Measurements from ENCODE around the gene DENND4C.
"Not testable (repeated sequence)": the region's sequence is repeated elsewhere in the genome, so short reads cannot be mapped to it uniquely, and the experiment has no call there.

DENND4C gene

GRCh38 chr9:19188771-19189170 lies 41.7 kb upstream of the DENND4C start:
- no peak for TF ChIP-seq CTCF (IDR thresholded peaks at IDR 0.05; ENCODE audit: low read length, missing control alignments)

GRCh38 chr9:19192202-19193028 lies 38.1 kb upstream of the DENND4C start:
- DNase-seq (ENCODE audit: low read depth), result no peak
- no peak overlapping the region for H3K4me3 ChIP-seq (replicated peaks; ENCODE audit: low read depth, low read length)
- no peak for TF ChIP-seq CTCF (IDR thresholded peaks at IDR 0.05; ENCODE audit: low read length, missing control alignments)

More at GRCh38 chr9:19188771-19189170, 41.7 kb upstream of the DENND4C start:
- H3K4me3 ChIP-seq (replicated peaks; ENCODE audit: low read depth, low read length), result no peak overlapping the region
- no peak for DNase-seq (ENCODE audit: low read depth)

GRCh38 chr9:19193029-19193324 lies 37.5 kb upstream of the DENND4C start:
- no peak for TF ChIP-seq CTCF (IDR thresholded peaks at IDR 0.05; ENCODE audit: low read length, missing control alignments)
- no peak for DNase-seq (ENCODE audit: low read depth)
- H3K4me3 ChIP-seq (replicated peaks; ENCODE audit: low read depth, low read length), result no peak overlapping the region

GRCh38 chr9:19193358-19193973 lies 37.0 kb upstream of the DENND4C start:
- not testable (repeated sequence) for H3K4me3 ChIP-seq (replicated peaks; ENCODE audit: low read depth, low read length); DNase-seq (ENCODE audit: low read depth)

GRCh38 chr9:19198406-19198805 lies 32.1 kb upstream of the DENND4C start:
- no peak for DNase-seq (ENCODE audit: low read depth)
- no peak overlapping the region for H3K4me3 ChIP-seq (replicated peaks; ENCODE audit: low read depth, low read length)
- TF ChIP-seq CTCF (IDR thresholded peaks at IDR 0.05; ENCODE audit: low read length, missing control alignments), result no peak

GRCh38 chr9:19199012-19199411 lies 31.5 kb upstream of the DENND4C start:
- DNase-seq (ENCODE audit: low read depth), result no peak
- no peak overlapping the region for H3K4me3 ChIP-seq (replicated peaks; ENCODE audit: low read depth, low read length)
- no peak for TF ChIP-seq CTCF (IDR thresholded peaks at IDR 0.05; ENCODE audit: low read length, missing control alignments)

GRCh38 chr9:19200229-19200628 lies 30.3 kb upstream of the DENND4C start:
- TF ChIP-seq CTCF (IDR thresholded peaks at IDR 0.05; ENCODE audit: low read length, missing control alignments), result no peak
- no peak for DNase-seq (ENCODE audit: low read depth)
- H3K4me3 ChIP-seq (replicated peaks; ENCODE audit: low read depth, low read length), result no peak overlapping the region

Data from fibroblast of pulmonary artery (primary cell).